Neuronal stem cell (in vitro differentiated cells): Measurements from ENCODE around the gene SPAG8.

ENCODE experiments used
- DNase-seq: peaks from one replicate; pipeline ENCODE4 v3.0.0-alpha.2; 2013; ENCODE audit warnings: low spot score
- H2AFZ ChIP-seq: one replicate; pipeline ENCODE4 v1.6.1; 2013; ENCODE audit warnings: mild to moderate bottlenecking, low read length, inconsistent platforms
- H2AK5ac ChIP-seq: 2 replicates; pipeline ENCODE4 v1.6.1; 2013; ENCODE audit warnings: low read depth, mild to moderate bottlenecking, inconsistent platforms, low read length, moderate library complexity, mixed read lengths
- H2BK120ac ChIP-seq: 2 replicates; pipeline ENCODE4 v1.6.1; 2013; ENCODE audit warnings: low read depth, mild to moderate bottlenecking, inconsistent platforms, low read length, moderate library complexity, mixed read lengths
- H2BK12ac ChIP-seq: one replicate; pipeline ENCODE4 v1.6.1; 2013; ENCODE audit warnings: low read length, inconsistent platforms
- H2BK15ac ChIP-seq: 2 replicates; pipeline ENCODE4 v1.6.1; 2013; ENCODE audit warnings: mild to moderate bottlenecking, low read length, inconsistent platforms, mixed read lengths
- H2BK5ac ChIP-seq: one replicate; pipeline ENCODE4 v1.6.1; 2013; ENCODE audit warnings: inconsistent platforms, mild to moderate bottlenecking, low read length, moderate library complexity
- H3K14ac ChIP-seq: one replicate; pipeline ENCODE4 v1.6.1; 2013; ENCODE audit warnings: low read length, inconsistent platforms
- H3K18ac ChIP-seq: 2 replicates; pipeline ENCODE4 v1.6.1; 2013; ENCODE audit warnings: low read length, inconsistent platforms
- H3K23ac ChIP-seq: 2 replicates; pipeline ENCODE4 v1.6.1; 2013; ENCODE audit warnings: low read depth, mild to moderate bottlenecking, mixed read lengths, low read length, inconsistent platforms; ENCODE audit not compliant: poor library complexity
- H3K27ac ChIP-seq: replicated peaks from 3 replicates; pipeline ENCODE4 v1.5.1; 2013; ENCODE audit warnings: low read length, inconsistent platforms
- H3K27me3 ChIP-seq, 3 experiments: 2 replicates each; pipeline ENCODE4 v1.6.1; 2013; ENCODE audit warnings: low read length in 3 of 3, mild to moderate bottlenecking in 2 of 3, inconsistent platforms in 1 of 3, low read depth in 1 of 3, mixed read lengths in 1 of 3, moderate library complexity in 1 of 3; ENCODE audit not compliant: control insufficient read depth in 3 of 3, insufficient read depth in 3 of 3
- H3K36me3 ChIP-seq, 2 donors: replicated peaks in 1 of 2; 2 replicates each; pipeline ENCODE4 v1.6.1; 2013; ENCODE audit warnings: low read length in 2 of 2; ENCODE audit not compliant: control insufficient read depth in 2 of 2, insufficient read depth in 2 of 2
- H3K4ac ChIP-seq: 2 replicates; pipeline ENCODE4 v1.6.1; 2013; ENCODE audit warnings: inconsistent platforms, mild to moderate bottlenecking, low read length, moderate library complexity
- H3K4me1 ChIP-seq, 2 donors: 1 replicate in 1 of 2; 2 replicates in 1 of 2; pipeline ENCODE4 v1.6.1; 2013; ENCODE audit warnings: low read length in 2 of 2, low read depth in 1 of 2; ENCODE audit not compliant: control insufficient read depth in 2 of 2, insufficient read depth in 1 of 2
- H3K4me2 ChIP-seq: one replicate; pipeline ENCODE4 v1.6.1; 2013; ENCODE audit warnings: mild to moderate bottlenecking, low read length, inconsistent platforms; ENCODE audit not compliant: insufficient read depth, poor library complexity, severe bottlenecking
- H3K4me3 ChIP-seq, 2 donors: 2 replicates each; pipeline ENCODE4 v1.5.1; 2013; ENCODE audit warnings: low read length in 2 of 2, mild to moderate bottlenecking in 2 of 2, inconsistent platforms in 1 of 2, moderate library complexity in 1 of 2
- H3K79me1 ChIP-seq: one replicate; pipeline ENCODE4 v1.6.1; 2013; ENCODE audit warnings: low read depth, mild to moderate bottlenecking, inconsistent platforms, low read length, moderate library complexity
- H3K9ac ChIP-seq: one replicate; pipeline ENCODE4 v1.6.1; 2013; ENCODE audit warnings: mild to moderate bottlenecking, low read depth, low read length, inconsistent platforms; ENCODE audit not compliant: poor library complexity
- H3K9me3 ChIP-seq, 2 donors: replicated peaks in 1 of 2; 2 replicates each; pipeline versions ENCODE3 to v1.6.1; 2013; ENCODE audit warnings: low read length in 2 of 2, mild to moderate bottlenecking in 2 of 2, inconsistent platforms in 1 of 2, low read depth in 1 of 2, mixed read lengths in 1 of 2, moderate library complexity in 1 of 2; ENCODE audit not compliant: control insufficient read depth in 2 of 2, insufficient read depth in 1 of 2
- H4K8ac ChIP-seq: one replicate; pipeline ENCODE4 v1.6.1; 2013; ENCODE audit warnings: low read depth, mild to moderate bottlenecking, inconsistent platforms, low read length, moderate library complexity
- H4K91ac ChIP-seq: one replicate; pipeline ENCODE4 v1.6.1; 2013; ENCODE audit warnings: low read length, low read depth, mild to moderate bottlenecking, inconsistent platforms; ENCODE audit not compliant: poor library complexity
- WGBS, 2 donors: extraction: QIAGEN DNeasy Blood & Tissue Kit; methylation state at CpG; one replicate each; pipeline ENCODE4 v1.1.7; 2013; ENCODE audit warnings: missing lambda C conversion rate in 2 of 2, mixed read lengths in 1 of 2; ENCODE audit not compliant: insufficient read length in 2 of 2, insufficient replicate concordance in 1 of 2; ENCODE audit errors: extremely low coverage in 2 of 2; 5-methylcytosine and 5-hydroxymethylcytosine counted together

Gene SPAG8

GRCh38 chr9:35822926-35823325 is 10.9 kb upstream of the SPAG8 start:
- Histone ChIP-seq H3K9me3 (no peaks in the 10 kb centered on the region), H3K27ac (no peak overlapping the region), H3K18ac (no peak overlapping the region), H3K4me3 (no peak overlapping the region), H2BK120ac (no peak overlapping the region), H2BK5ac (no peak overlapping the region), H3K14ac (no peak overlapping the region), H3K4me2 (no peak overlapping the region), H3K4ac (no peak overlapping the region), H3K27me3 (no peaks in the 10 kb centered on the region), H3K36me3 (no peaks in the 10 kb centered on the region), H2BK15ac (no peak overlapping the region), H3K4me1 (peaks cover 1 to 2% of the 10 kb centered on the region in 2 donors), H3K23ac (no peak overlapping the region), H3K79me1 (no peaks in the 10 kb centered on the region), H2AFZ (no peak overlapping the region), H3K9ac (no peak overlapping the region), H2BK12ac (no peak overlapping the region), H4K91ac (no peak overlapping the region), H4K8ac (no peak overlapping the region), H2AK5ac (no peak overlapping the region)
- DNase-seq: no peak

GRCh38 chr9:35820076-35820475 is 8.0 kb upstream of the SPAG8 start:
- Histone ChIP-seq H2BK120ac (no peak overlapping the region), H2BK12ac (no peak overlapping the region), H3K18ac (no peak overlapping the region), H3K4me2 (no peak overlapping the region), H3K36me3 (no peaks in the 10 kb centered on the region), H3K23ac (no peak overlapping the region), H3K4ac (no peak overlapping the region), H3K9ac (no peak overlapping the region), H3K9me3 (no peaks in the 10 kb centered on the region), H3K14ac (no peak overlapping the region), H3K4me1 (peaks cover 0 to 1% of the 10 kb centered on the region in 2 donors), H3K27ac (no peak overlapping the region), H3K4me3 (no peak overlapping the region), H3K27me3 (no peaks in the 10 kb centered on the region), H2AFZ (no peak overlapping the region), H3K79me1 (no peaks in the 10 kb centered on the region), H2AK5ac (no peak overlapping the region), H2BK15ac (no peak overlapping the region), H4K91ac (no peak overlapping the region), H4K8ac (no peak overlapping the region), H2BK5ac (no peak overlapping the region)
- no peak for DNase-seq

DNA sequence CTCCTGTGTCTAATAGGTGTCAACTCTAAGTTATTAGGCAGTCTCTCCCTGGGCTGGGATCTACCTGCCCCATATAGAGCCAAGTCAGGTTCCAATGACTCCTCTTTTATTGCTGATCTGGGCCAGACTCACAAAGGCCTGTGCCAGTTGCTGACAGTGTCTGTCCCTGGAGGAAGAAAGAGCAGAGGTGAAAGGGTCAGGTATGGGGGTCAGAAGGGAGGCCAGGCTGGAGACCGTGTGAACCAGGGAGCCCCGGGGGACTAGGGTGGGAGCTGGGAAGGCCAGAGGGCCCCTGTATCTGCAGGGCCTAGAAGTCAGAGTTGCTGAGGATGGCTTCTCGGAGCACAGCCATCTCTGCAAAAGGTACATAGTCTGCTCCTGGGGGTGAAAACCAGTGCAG is 6.3 kb upstream of the SPAG8 start:
- no CpG with 5 or more reads among the region's 3 CpGs for WGBS, 2 donors
- Histone ChIP-seq H3K23ac (peak overlapping the region; percentile 19), H2BK15ac (peak overlapping the region; percentile 62), H3K4me3 (no peak overlapping the region), H2BK12ac (no peak overlapping the region), H3K4me1 (peaks cover 6% of the 10 kb centered on the region in 2 donors), H3K9ac (peak overlapping the region; percentile 7), H3K9me3 (no peaks in the 10 kb centered on the region), H3K79me1 (no peaks in the 10 kb centered on the region), H2BK5ac (no peak overlapping the region), H3K18ac (no peak overlapping the region), H2AFZ (no peak overlapping the region), H3K14ac (no peak overlapping the region), H3K27me3 (no peaks in the 10 kb centered on the region), H3K36me3 (no peaks in the 10 kb centered on the region), H3K4ac (no peak overlapping the region), H3K4me2 (no peak overlapping the region), H2BK120ac (no peak overlapping the region), H4K91ac (no peak overlapping the region), H2AK5ac (peak overlapping the region; percentile 46), H3K27ac (no peak overlapping the region), H4K8ac (no peak overlapping the region)
- DNase-seq: no peak

GRCh38 chr9:35816708-35817107 is 4.6 kb upstream of the SPAG8 start:
- H2BK120ac ChIP-seq: no peak overlapping the region
- H3K79me1 ChIP-seq: no peaks in the 10 kb centered on the region
- H3K27ac ChIP-seq: no peak overlapping the region
- H3K27me3 ChIP-seq: no peaks in the 10 kb centered on the region
- no peak overlapping the region for H3K23ac ChIP-seq
- no peak overlapping the region for H2BK15ac ChIP-seq
- H3K18ac ChIP-seq: no peak overlapping the region
- no peak overlapping the region for H2BK5ac ChIP-seq
- H3K9ac ChIP-seq: no peak overlapping the region
- no peak overlapping the region for H2BK12ac ChIP-seq
- H2AK5ac ChIP-seq: no peak overlapping the region
- no peak overlapping the region for H3K14ac ChIP-seq
- no CpG with 5 or more reads among the region's 1 CpG for WGBS, 2 donors
- no peak for DNase-seq
- H3K4me1 ChIP-seq: peaks cover 10 to 11% of the 10 kb centered on the region in 2 donors
- no peak overlapping the region for H3K4ac ChIP-seq
- H3K4me3 ChIP-seq: no peak overlapping the region
- no peaks in the 10 kb centered on the region for H3K9me3 ChIP-seq
- no peak overlapping the region for H2AFZ ChIP-seq
- peaks cover 0 to 5% of the 10 kb centered on the region in 2 donors for H3K36me3 ChIP-seq
- no peak overlapping the region for H3K4me2 ChIP-seq
- H4K8ac ChIP-seq: no peak overlapping the region
- no peak overlapping the region for H4K91ac ChIP-seq
